Measurements from ENCODE around the gene HSD17B1. TPM values are rescaled to one million over a fixed set of nuclear protein-coding genes. Genes with fewer than 3 reads are reported as not detected.
"Not testable (repeated sequence)": the region's sequence is repeated elsewhere in the genome, so short reads cannot be mapped to it uniquely, and the experiment has no call there.

Gene HSD17B1
- total RNA-seq, 1 donor from 2014 or later = 1.4 TPM

DNA sequence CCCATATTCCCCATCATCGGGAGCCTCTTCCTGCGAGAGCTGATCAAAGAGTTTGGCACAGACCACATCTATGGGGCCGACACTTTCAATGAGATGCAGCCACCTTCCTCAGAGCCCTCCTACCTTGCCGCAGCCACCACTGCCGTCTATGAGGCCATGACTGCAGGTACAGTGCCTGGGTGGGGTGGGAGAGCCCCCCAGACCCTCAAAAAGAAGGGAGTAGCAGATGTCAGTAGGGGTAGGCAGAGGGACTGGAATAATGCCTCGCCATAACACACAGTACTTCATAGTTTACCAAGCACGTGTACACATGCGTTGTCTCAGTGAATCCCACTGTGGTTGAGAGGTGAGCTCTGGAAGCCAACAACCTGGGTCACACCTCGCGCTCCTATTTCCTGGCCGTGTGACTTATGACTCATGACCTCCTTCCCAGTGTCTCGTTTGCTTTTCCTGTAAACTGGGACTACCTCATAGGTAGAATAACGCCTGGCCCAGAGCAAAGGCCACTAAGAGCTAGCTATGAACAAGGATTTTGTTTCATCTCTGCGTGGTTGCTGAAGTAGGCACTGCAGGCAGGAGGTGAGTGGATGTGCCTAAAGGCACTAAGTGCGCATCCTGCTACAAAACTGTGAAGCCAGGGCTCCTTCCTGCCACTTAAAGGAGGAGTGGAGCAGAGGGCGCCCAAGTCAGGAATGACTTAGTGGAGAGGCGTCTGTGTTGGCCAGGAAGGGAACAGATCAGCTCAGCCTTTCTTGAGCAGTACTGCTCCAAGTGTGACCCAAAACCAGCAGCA, 11.5 kb upstream of the HSD17B1 start:
- Mint-ChIP-seq H3K27me3 (ENCODE audit: low read depth) (no peaks in the 10 kb centered on the region), H3K4me3 (ENCODE audit: unreplicated experiment) (no peak overlapping the region), H3K4me1 (ENCODE audit: low read depth) (peaks cover 20% of the 10 kb centered on the region), H3K9me3 (ENCODE audit: low read depth) (no peaks in the 10 kb centered on the region), H3K27ac (ENCODE audit: unreplicated experiment) (no peak overlapping the region), H3K36me3 (ENCODE audit: low read depth) (peaks cover 15% of the 10 kb centered on the region)
- TF ChIP-seq, protein P1, sequence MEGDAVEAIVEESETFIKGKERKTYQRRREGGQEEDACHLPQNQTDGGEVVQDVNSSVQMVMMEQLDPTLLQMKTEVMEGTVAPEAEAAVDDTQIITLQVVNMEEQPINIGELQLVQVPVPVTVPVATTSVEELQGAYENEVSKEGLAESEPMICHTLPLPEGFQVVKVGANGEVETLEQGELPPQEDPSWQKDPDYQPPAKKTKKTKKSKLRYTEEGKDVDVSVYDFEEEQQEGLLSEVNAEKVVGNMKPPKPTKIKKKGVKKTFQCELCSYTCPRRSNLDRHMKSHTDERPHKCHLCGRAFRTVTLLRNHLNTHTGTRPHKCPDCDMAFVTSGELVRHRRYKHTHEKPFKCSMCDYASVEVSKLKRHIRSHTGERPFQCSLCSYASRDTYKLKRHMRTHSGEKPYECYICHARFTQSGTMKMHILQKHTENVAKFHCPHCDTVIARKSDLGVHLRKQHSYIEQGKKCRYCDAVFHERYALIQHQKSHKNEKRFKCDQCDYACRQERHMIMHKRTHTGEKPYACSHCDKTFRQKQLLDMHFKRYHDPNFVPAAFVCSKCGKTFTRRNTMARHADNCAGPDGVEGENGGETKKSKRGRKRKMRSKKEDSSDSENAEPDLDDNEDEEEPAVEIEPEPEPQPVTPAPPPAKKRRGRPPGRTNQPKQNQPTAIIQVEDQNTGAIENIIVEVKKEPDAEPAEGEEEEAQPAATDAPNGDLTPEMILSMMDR (IDR thresholded peaks at IDR 0.05) = no peak
- DNase-seq (ENCODE audit: low spot score) = no peak

DNA sequence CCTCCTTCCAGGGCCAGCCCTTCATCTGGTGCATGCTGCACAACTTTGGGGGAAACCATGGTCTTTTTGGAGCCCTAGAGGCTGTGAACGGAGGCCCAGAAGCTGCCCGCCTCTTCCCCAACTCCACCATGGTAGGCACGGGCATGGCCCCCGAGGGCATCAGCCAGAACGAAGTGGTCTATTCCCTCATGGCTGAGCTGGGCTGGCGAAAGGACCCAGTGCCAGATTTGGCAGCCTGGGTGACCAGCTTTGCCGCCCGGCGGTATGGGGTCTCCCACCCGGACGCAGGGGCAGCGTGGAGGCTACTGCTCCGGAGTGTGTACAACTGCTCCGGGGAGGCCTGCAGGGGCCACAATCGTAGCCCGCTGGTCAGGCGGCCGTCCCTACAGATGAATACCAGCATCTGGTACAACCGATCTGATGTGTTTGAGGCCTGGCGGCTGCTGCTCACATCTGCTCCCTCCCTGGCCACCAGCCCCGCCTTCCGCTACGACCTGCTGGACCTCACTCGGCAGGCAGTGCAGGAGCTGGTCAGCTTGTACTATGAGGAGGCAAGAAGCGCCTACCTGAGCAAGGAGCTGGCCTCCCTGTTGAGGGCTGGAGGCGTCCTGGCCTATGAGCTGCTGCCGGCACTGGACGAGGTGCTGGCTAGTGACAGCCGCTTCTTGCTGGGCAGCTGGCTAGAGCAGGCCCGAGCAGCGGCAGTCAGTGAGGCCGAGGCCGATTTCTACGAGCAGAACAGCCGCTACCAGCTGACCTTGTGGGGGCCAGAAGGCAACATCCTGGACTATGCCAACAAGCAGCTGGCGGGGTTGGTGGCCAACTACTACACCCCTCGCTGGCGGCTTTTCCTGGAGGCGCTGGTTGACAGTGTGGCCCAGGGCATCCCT, 9.3 kb upstream of the HSD17B1 start:
- DNase-seq (ENCODE audit: low spot score) = no peak
- no peak overlapping the region for H3K4me3 Mint-ChIP-seq (ENCODE audit: unreplicated experiment)
- H3K36me3 Mint-ChIP-seq (ENCODE audit: low read depth) = peaks cover 13% of the 10 kb centered on the region
- H3K27ac Mint-ChIP-seq (ENCODE audit: unreplicated experiment) = no peak overlapping the region
- H3K9me3 Mint-ChIP-seq (ENCODE audit: low read depth) = no peaks in the 10 kb centered on the region
- H3K27me3 Mint-ChIP-seq (ENCODE audit: low read depth) = no peaks in the 10 kb centered on the region
- peaks cover 4% of the 10 kb centered on the region for H3K4me1 Mint-ChIP-seq (ENCODE audit: low read depth)
- TF ChIP-seq, protein P1 (IDR thresholded peaks at IDR 0.05) = no peak

DNA sequence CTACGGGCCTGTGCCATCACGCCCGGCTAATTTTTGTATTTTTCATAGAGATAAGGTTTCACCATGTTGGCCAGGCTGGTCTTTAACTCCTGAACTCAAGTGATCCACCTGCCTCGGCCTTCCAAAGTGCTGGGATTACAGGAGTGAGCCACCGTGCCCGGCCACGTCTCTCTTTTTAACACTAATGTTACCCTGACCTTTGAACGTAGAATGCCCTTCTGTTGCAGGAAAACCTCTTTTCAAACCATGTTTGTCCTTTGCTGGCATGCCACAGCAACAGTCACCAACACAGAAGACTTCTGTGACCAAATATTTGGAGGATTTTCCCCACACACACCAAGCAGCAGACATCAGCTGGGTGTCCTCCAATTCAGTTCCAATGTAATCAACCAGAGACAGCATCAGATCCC, 7.8 kb upstream of the HSD17B1 start:
- no peaks in the 10 kb centered on the region for H3K4me1 Mint-ChIP-seq (ENCODE audit: low read depth)
- DNase-seq (ENCODE audit: low spot score) = no peak
- H3K4me3 Mint-ChIP-seq (ENCODE audit: unreplicated experiment) = no peak overlapping the region
- H3K27me3 Mint-ChIP-seq (ENCODE audit: low read depth) = no peaks in the 10 kb centered on the region
- TF ChIP-seq, protein P1 (IDR thresholded peaks at IDR 0.05) = no peak
- H3K36me3 Mint-ChIP-seq (ENCODE audit: low read depth) = peaks cover 8% of the 10 kb centered on the region
- H3K27ac Mint-ChIP-seq (ENCODE audit: unreplicated experiment) = no peak overlapping the region
- no peaks in the 10 kb centered on the region for H3K9me3 Mint-ChIP-seq (ENCODE audit: low read depth)

DNA sequence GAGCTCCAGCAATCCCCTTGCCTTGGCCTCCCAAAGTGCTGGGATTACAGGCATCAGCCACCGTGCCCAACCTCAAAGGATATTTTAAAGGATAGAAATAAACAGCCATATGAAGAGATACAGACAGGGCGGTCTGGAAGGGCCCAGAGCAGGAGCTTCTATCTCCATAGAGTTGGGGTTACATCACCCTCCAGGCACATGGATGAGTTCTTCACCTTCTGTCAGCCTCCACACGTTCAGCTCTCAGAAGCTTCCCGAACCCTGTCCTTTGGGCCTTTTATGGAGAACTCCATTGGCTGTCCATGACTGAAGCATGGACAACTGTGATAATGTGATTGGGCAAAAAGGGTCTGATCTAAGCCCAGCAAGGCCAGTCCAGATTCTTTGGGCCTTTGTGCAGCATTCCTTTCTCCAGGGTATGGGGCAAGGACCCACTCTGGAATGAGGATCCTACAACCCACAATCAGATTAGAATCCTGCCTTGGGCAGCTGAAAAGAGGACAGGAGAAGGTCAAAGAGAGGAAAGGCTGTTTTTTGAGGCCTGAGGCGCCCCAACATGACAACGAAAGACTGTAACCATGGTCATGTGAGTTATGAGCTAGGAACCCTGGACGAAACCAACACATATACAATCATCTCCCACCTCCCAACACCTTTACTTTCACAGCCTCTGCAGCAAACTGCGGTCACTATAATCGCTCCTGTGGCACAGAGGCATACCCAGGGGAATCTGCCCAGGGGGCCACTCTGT, 6.8 kb upstream of the HSD17B1 start:
- not testable (repeated sequence) for H3K27ac Mint-ChIP-seq (ENCODE audit: unreplicated experiment); H3K36me3 Mint-ChIP-seq (ENCODE audit: low read depth); DNase-seq (ENCODE audit: low spot score); H3K9me3 Mint-ChIP-seq (ENCODE audit: low read depth); H3K27me3 Mint-ChIP-seq (ENCODE audit: low read depth); H3K4me1 Mint-ChIP-seq (ENCODE audit: low read depth); H3K4me3 Mint-ChIP-seq (ENCODE audit: unreplicated experiment)

DNA sequence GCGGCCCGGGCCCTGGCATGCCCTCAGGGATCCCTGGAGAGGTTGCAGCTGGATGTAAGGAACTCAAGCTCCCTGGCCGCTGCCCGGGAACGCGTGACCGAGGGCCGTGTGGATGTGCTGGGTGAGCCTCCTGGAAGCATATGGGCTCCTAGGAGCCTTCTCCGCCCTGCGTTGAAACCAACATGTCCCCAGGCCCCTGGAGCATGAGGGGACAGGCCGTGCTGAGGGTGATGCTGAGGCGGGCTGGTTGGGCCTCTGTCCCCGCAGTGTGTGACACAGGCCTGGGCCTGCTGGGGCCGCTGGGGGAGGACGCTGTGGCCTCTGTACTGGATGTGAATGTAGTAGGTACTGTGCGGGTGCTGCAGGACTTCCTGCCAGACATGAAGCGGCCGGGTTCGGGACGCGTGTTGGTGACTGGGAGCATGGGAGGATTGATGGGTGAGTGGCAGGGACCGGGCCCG, 5.7 kb upstream of the HSD17B1 start:
- Mint-ChIP-seq H3K27me3 (ENCODE audit: low read depth) (no peaks in the 10 kb centered on the region), H3K9me3 (ENCODE audit: low read depth) (no peaks in the 10 kb centered on the region), H3K4me1 (ENCODE audit: low read depth) (no peaks in the 10 kb centered on the region), H3K4me3 (ENCODE audit: unreplicated experiment) (no peak overlapping the region), H3K36me3 (ENCODE audit: low read depth) (peaks cover 3% of the 10 kb centered on the region), H3K27ac (ENCODE audit: unreplicated experiment) (peak overlapping the region; percentile 59)
- DNase-seq (ENCODE audit: low spot score) = no peak
- TF ChIP-seq, protein P1 (IDR thresholded peaks at IDR 0.05) = no peak
